Neuronal stem cell (in vitro differentiated cells): ENCODE measurements around the gene FOXO1.

Experiments used
- DNase-seq: peaks from one replicate; pipeline ENCODE4 v3.0.0-alpha.2; 2013; ENCODE audit warnings: low spot score
- H2AFZ ChIP-seq: one replicate; pipeline ENCODE4 v1.6.1; 2013; ENCODE audit warnings: mild to moderate bottlenecking, low read length, inconsistent platforms
- H2AK5ac ChIP-seq: 2 replicates; pipeline ENCODE4 v1.6.1; 2013; ENCODE audit warnings: low read depth, mild to moderate bottlenecking, inconsistent platforms, low read length, moderate library complexity, mixed read lengths
- H2BK120ac ChIP-seq: 2 replicates; pipeline ENCODE4 v1.6.1; 2013; ENCODE audit warnings: low read depth, mild to moderate bottlenecking, inconsistent platforms, low read length, moderate library complexity, mixed read lengths
- H2BK12ac ChIP-seq: one replicate; pipeline ENCODE4 v1.6.1; 2013; ENCODE audit warnings: low read length, inconsistent platforms
- H2BK15ac ChIP-seq: 2 replicates; pipeline ENCODE4 v1.6.1; 2013; ENCODE audit warnings: mild to moderate bottlenecking, low read length, inconsistent platforms, mixed read lengths
- H2BK5ac ChIP-seq: one replicate; pipeline ENCODE4 v1.6.1; 2013; ENCODE audit warnings: inconsistent platforms, mild to moderate bottlenecking, low read length, moderate library complexity
- H3K14ac ChIP-seq: one replicate; pipeline ENCODE4 v1.6.1; 2013; ENCODE audit warnings: low read length, inconsistent platforms
- H3K18ac ChIP-seq: 2 replicates; pipeline ENCODE4 v1.6.1; 2013; ENCODE audit warnings: low read length, inconsistent platforms
- H3K23ac ChIP-seq: 2 replicates; pipeline ENCODE4 v1.6.1; 2013; ENCODE audit warnings: low read depth, mild to moderate bottlenecking, mixed read lengths, low read length, inconsistent platforms; ENCODE audit not compliant: poor library complexity
- H3K27ac ChIP-seq: replicated peaks from 3 replicates; pipeline ENCODE4 v1.5.1; 2013; ENCODE audit warnings: low read length, inconsistent platforms
- H3K27me3 ChIP-seq, 3 experiments: 2 replicates each; pipeline ENCODE4 v1.6.1; 2013; ENCODE audit warnings: low read length in 3 of 3, mild to moderate bottlenecking in 2 of 3, inconsistent platforms in 1 of 3, low read depth in 1 of 3, mixed read lengths in 1 of 3, moderate library complexity in 1 of 3; ENCODE audit not compliant: control insufficient read depth in 3 of 3, insufficient read depth in 3 of 3
- H3K36me3 ChIP-seq, 2 donors: replicated peaks in 1 of 2; 2 replicates each; pipeline ENCODE4 v1.6.1; 2013; ENCODE audit warnings: low read length in 2 of 2; ENCODE audit not compliant: control insufficient read depth in 2 of 2, insufficient read depth in 2 of 2
- H3K4ac ChIP-seq: 2 replicates; pipeline ENCODE4 v1.6.1; 2013; ENCODE audit warnings: inconsistent platforms, mild to moderate bottlenecking, low read length, moderate library complexity
- H3K4me1 ChIP-seq, 2 donors: 1 replicate in 1 of 2; 2 replicates in 1 of 2; pipeline ENCODE4 v1.6.1; 2013; ENCODE audit warnings: low read length in 2 of 2, low read depth in 1 of 2; ENCODE audit not compliant: control insufficient read depth in 2 of 2, insufficient read depth in 1 of 2
- H3K4me2 ChIP-seq: one replicate; pipeline ENCODE4 v1.6.1; 2013; ENCODE audit warnings: mild to moderate bottlenecking, low read length, inconsistent platforms; ENCODE audit not compliant: insufficient read depth, poor library complexity, severe bottlenecking
- H3K4me3 ChIP-seq, 2 donors: 2 replicates each; pipeline ENCODE4 v1.5.1; 2013; ENCODE audit warnings: low read length in 2 of 2, mild to moderate bottlenecking in 2 of 2, inconsistent platforms in 1 of 2, moderate library complexity in 1 of 2
- H3K79me1 ChIP-seq: one replicate; pipeline ENCODE4 v1.6.1; 2013; ENCODE audit warnings: low read depth, mild to moderate bottlenecking, inconsistent platforms, low read length, moderate library complexity
- H3K9ac ChIP-seq: one replicate; pipeline ENCODE4 v1.6.1; 2013; ENCODE audit warnings: mild to moderate bottlenecking, low read depth, low read length, inconsistent platforms; ENCODE audit not compliant: poor library complexity
- H3K9me3 ChIP-seq, 2 donors: replicated peaks in 1 of 2; 2 replicates each; pipeline versions ENCODE3 to v1.6.1; 2013; ENCODE audit warnings: low read length in 2 of 2, mild to moderate bottlenecking in 2 of 2, inconsistent platforms in 1 of 2, low read depth in 1 of 2, mixed read lengths in 1 of 2, moderate library complexity in 1 of 2; ENCODE audit not compliant: control insufficient read depth in 2 of 2, insufficient read depth in 1 of 2
- H4K8ac ChIP-seq: one replicate; pipeline ENCODE4 v1.6.1; 2013; ENCODE audit warnings: low read depth, mild to moderate bottlenecking, inconsistent platforms, low read length, moderate library complexity
- H4K91ac ChIP-seq: one replicate; pipeline ENCODE4 v1.6.1; 2013; ENCODE audit warnings: low read length, low read depth, mild to moderate bottlenecking, inconsistent platforms; ENCODE audit not compliant: poor library complexity
- WGBS, 2 donors: extraction: QIAGEN DNeasy Blood & Tissue Kit; methylation state at CpG; one replicate each; pipeline ENCODE4 v1.1.7; 2013; ENCODE audit warnings: missing lambda C conversion rate in 2 of 2, mixed read lengths in 1 of 2; ENCODE audit not compliant: insufficient read length in 2 of 2, insufficient replicate concordance in 1 of 2; ENCODE audit errors: extremely low coverage in 2 of 2; 5-methylcytosine and 5-hydroxymethylcytosine counted together

FOXO1 gene

DNA sequence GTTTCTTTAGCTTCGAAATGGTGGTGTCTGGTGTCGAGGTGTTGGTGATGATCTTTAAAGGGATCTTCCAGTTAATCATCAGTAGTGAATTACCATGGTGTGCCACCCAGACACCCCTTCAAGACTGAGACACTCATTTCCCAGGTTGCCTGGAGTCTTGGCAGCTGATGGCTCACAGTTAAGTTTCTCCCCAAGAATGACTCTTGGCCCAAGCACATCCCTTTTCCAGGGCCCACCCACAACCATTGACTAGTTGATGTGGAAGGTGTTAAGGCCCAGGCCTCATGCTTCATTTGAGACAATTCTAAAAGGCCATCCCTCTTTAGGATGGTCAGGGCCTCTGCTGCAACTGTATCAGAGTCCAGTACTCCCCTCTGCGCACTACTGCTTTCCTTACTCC is 145.5 kb downstream of the FOXO1 start:
- Histone ChIP-seq H3K79me1 (no peaks in the 10 kb centered on the region), H3K27ac (no peak overlapping the region), H2BK15ac (no peak overlapping the region), H3K18ac (no peak overlapping the region), H3K27me3 (no peaks in the 10 kb centered on the region), H2BK120ac (no peak overlapping the region), H3K4ac (no peak overlapping the region), H2AFZ (no peak overlapping the region), H2BK5ac (no peak overlapping the region), H3K4me1 (peaks cover 0 to 11% of the 10 kb centered on the region in 2 donors), H4K8ac (no peak overlapping the region), H3K23ac (no peak overlapping the region), H3K9ac (no peak overlapping the region), H3K14ac (no peak overlapping the region), H3K4me2 (no peak overlapping the region), H3K9me3 (no peaks in the 10 kb centered on the region), H3K4me3 (no peak overlapping the region), H2AK5ac (no peak overlapping the region), H4K91ac (no peak overlapping the region), H3K36me3 (no peaks in the 10 kb centered on the region), H2BK12ac (no peak overlapping the region)
- no CpG with 5 or more reads among the region's 3 CpGs for WGBS, 2 donors
- DNase-seq = no peak

DNA sequence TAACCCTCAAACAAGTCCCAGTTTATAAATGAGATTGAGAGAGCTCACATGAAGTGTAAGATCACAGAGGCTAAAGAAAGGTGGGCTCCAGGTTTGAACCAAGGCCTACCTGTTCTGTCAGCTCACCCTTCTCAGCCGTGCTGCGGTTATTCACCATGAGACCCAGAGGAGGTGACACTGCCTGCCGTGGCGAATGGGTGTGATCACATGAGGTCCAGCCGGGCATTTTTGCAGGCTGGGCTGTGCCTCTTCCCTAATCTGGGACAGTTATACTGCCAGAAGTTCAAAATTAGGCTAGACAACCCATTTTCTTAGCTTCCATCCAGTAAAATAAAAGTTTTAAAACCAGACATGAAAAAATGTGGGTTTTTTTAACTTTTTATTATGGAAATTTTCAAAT is 146.8 kb downstream of the FOXO1 start:
- Histone ChIP-seq H2AK5ac (no peak overlapping the region), H3K4me3 (no peak overlapping the region)

DNA sequence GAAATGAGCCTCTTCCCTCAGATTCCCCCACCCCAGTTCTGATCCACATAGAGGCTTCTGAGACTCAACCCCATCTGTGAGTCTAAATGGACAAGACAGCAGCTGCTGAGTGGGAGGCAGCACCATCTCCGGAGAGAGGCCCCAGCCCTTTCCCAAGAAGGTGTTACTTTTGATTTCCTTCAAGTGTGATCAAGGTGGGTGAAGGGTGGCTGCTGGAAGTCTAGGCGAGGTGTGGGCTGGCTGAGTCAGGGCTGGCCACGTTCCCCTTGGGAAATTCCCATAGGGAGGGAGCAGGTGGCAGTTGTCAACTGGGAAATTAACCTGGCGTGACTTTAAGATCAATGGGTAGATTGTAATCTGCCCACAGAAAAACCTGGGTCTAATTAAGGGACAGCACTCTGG is 148.0 kb downstream of the FOXO1 start:
- no CpG with 5 or more reads among the region's 4 CpGs for WGBS, 2 donors
- peaks cover 0 to 11% of the 10 kb centered on the region in 2 donors for H3K4me1 ChIP-seq
- no peak overlapping the region for H3K23ac ChIP-seq
- H3K9ac ChIP-seq = no peak overlapping the region
- no peak overlapping the region for H3K27ac ChIP-seq
- no peak overlapping the region for H3K4ac ChIP-seq
- no peak for DNase-seq
- no peak overlapping the region for H2BK15ac ChIP-seq
- no peaks in the 10 kb centered on the region for H3K9me3 ChIP-seq
- H3K18ac ChIP-seq = peak overlapping the region; percentile 19
- H4K8ac ChIP-seq = no peak overlapping the region
- H4K91ac ChIP-seq = no peak overlapping the region
- no peaks in the 10 kb centered on the region for H3K36me3 ChIP-seq
- H2AFZ ChIP-seq = peak overlapping the region; percentile 73
- H3K4me2 ChIP-seq = no peak overlapping the region
- no peak overlapping the region for H3K4me3 ChIP-seq
- H2AK5ac ChIP-seq = no peak overlapping the region
- no peak overlapping the region for H2BK5ac ChIP-seq
- H3K14ac ChIP-seq = no peak overlapping the region
- no peak overlapping the region for H2BK12ac ChIP-seq
- H2BK120ac ChIP-seq = no peak overlapping the region
- H3K79me1 ChIP-seq = no peaks in the 10 kb centered on the region
- H3K27me3 ChIP-seq = no peaks in the 10 kb centered on the region

More for the DNA sequence above, 146.8 kb downstream of the FOXO1 start:
- H3K4me2 ChIP-seq = no peak overlapping the region
- H2BK5ac ChIP-seq = no peak overlapping the region
- no peak overlapping the region for H2BK120ac ChIP-seq
- H3K27ac ChIP-seq = no peak overlapping the region
- H3K36me3 ChIP-seq = no peaks in the 10 kb centered on the region
- no peak overlapping the region for H3K23ac ChIP-seq
- no peak overlapping the region for H2AFZ ChIP-seq
- no peaks in the 10 kb centered on the region for H3K79me1 ChIP-seq
- H3K27me3 ChIP-seq = no peaks in the 10 kb centered on the region
- H4K91ac ChIP-seq = no peak overlapping the region
- no peak overlapping the region for H3K18ac ChIP-seq
- no peak overlapping the region for H2BK15ac ChIP-seq
- no peak overlapping the region for H3K14ac ChIP-seq
- H2BK12ac ChIP-seq = no peak overlapping the region
- no peaks in the 10 kb centered on the region for H3K9me3 ChIP-seq
- no peak for DNase-seq
- peaks cover 0 to 11% of the 10 kb centered on the region in 2 donors for H3K4me1 ChIP-seq
- no peak overlapping the region for H3K9ac ChIP-seq
- no peak overlapping the region for H4K8ac ChIP-seq
- no peak overlapping the region for H3K4ac ChIP-seq
- no CpG with 5 or more reads among the region's 5 CpGs for WGBS, 2 donors

DNA sequence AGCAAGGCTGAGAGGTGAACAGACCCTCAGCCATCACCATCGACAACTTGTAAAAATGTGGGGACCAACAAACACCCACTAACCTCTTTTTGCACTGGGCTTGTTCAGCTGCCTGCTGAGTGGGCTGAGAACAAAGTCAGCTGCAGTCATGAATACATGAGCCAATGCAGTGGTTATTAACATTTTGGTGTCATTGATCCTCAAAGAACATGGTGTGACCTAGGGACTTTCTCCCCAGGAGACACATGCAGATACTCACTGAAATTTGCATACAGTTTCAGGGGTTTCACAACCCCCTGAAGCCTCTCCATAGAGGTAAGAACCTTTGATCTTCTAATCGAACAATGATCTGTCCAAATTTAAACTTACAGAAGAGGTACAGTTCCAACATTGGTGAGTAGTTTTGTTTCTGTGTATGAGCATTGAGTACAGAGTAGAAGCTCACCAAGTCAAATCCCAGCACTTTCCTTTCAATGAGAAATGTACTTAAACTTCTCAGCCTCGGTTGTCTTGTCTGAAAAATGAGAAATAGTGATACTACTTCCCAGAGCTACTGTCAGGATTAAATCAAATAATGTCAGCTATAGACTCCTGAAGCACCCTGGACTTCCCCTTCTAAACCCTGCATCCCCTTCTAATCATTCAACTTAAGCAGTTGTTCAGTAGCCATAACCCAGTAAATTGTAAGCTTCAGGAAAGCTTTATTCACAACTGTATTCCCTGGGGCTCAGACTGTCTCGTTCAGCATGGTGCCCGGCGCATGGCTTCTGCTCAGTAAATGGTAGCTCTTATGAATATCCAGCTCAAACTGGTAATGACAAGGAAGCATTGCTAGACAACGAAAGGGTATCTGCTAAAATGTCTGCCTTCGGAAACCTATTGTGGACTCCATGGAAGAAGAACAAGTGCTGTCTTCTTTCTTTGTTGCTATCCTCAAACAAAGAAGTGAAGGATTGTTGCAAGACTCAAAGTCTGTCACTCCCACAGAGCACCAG is 148.7 kb downstream of the FOXO1 start:
- H3K9me3 ChIP-seq = no peaks in the 10 kb centered on the region
- H4K91ac ChIP-seq = no peak overlapping the region
- H2BK15ac ChIP-seq = no peak overlapping the region
- no peak overlapping the region for H3K27ac ChIP-seq
- no peak for DNase-seq
- H2AK5ac ChIP-seq = no peak overlapping the region
- H3K36me3 ChIP-seq = no peaks in the 10 kb centered on the region
- H2BK12ac ChIP-seq = no peak overlapping the region
- no peak overlapping the region for H4K8ac ChIP-seq
- peaks cover 0 to 11% of the 10 kb centered on the region in 2 donors for H3K4me1 ChIP-seq
- no peak overlapping the region for H2BK120ac ChIP-seq
- H3K18ac ChIP-seq = no peak overlapping the region
- no peak overlapping the region for H3K23ac ChIP-seq
- no peak overlapping the region for H2BK5ac ChIP-seq
- no peak overlapping the region for H3K14ac ChIP-seq
- H3K4me3 ChIP-seq = no peak overlapping the region
- no peaks in the 10 kb centered on the region for H3K27me3 ChIP-seq
- no peaks in the 10 kb centered on the region for H3K79me1 ChIP-seq
- no peak overlapping the region for H3K9ac ChIP-seq
- no peak overlapping the region for H3K4ac ChIP-seq
- no CpG with 5 or more reads among the region's 8 CpGs for WGBS, 2 donors
- no peak overlapping the region for H3K4me2 ChIP-seq
- peak overlapping the region; percentile 73 for H2AFZ ChIP-seq
